ENCODE results near the gene ARX. TPM values are rescaled to one million over a fixed set of nuclear protein-coding genes. Genes with fewer than 3 reads are reported as not detected.

ARX gene
- total and polyA plus RNA-seq, 2 of the 8 experiments (the other 6 are each of a cell fraction or from before 2014, with no cell fraction given): not detected

DNA sequence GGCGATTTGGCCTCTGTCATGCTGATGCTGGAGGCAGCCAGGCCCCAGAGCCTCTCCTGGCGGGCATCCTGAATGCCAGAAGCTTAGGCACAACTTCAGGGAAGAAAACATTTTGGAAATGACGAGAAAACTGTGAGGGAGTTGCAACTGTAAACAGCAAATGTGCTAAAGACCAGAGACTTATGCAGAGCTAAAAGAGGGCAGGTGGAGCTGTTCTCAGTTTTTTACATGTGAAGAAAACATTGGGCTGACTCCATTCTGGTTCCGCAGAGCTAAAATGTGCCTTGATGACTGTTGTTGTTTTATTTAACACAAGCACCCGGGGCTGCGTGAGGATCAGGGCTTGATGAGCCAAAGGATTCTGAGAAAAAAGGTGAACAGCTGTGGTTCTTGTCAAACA, 10.8 kb upstream of the ARX start:
- Histone ChIP-seq H3K4me2 (ENCODE audit: insufficient read depth in 1 of 2, low read depth in 2 of 2, low read length in 2 of 2) (no peak overlapping the region), H2AK5ac (ENCODE audit: low read depth, low read length) (no peak overlapping the region), H4K8ac (ENCODE audit: extremely low read depth, insufficient read depth, low read length) (no peak overlapping the region), H3K23ac (ENCODE audit: insufficient read length) (no peak overlapping the region), H2BK20ac (ENCODE audit: low read length) (no peak overlapping the region), H2BK12ac (ENCODE audit: low read depth, low read length) (no peak overlapping the region), H3K79me1 (ENCODE audit: low read depth, low read length) (no peaks in the 10 kb centered on the region), H2AFZ (ENCODE audit: low read length) (0 out of 2 replicates have a peak overlapping the region, but pooled peaks have one; percentile 44), H3K4ac (replicated peaks; ENCODE audit: insufficient read length, low read depth, low read length) (no peak overlapping the region), H3K27ac (ENCODE audit: low read depth, low read length) (no peak overlapping the region), H3K4me1 (replicated peaks in 1 of 4; ENCODE audit: control insufficient read depth in 3 of 4, insufficient read depth in 4 of 4, low read length in 3 of 4) (peaks cover 0 to 3% (median 1%) of the 10 kb centered on the region in 4 experiments; a peak in 4 of 7 replicates), H4K91ac (replicated peaks; ENCODE audit: insufficient read length, low read length) (no peak overlapping the region), H2BK120ac (replicated peaks; ENCODE audit: low read depth, low read length) (no peak overlapping the region), H3K14ac (ENCODE audit: insufficient read length) (no peak overlapping the region), H3K4me3 (ENCODE audit: extremely low read depth in 1 of 4, insufficient read depth in 2 of 4, low read depth in 3 of 4, low read length in 4 of 4) (no peak overlapping the region), H3K18ac (ENCODE audit: extremely low read depth, low read length) (no peak overlapping the region), H3K27me3 (replicated peaks in 1 of 4; ENCODE audit: control insufficient read depth in 3 of 4, extremely low read depth in 1 of 4, insufficient read depth in 3 of 4, low read length in 3 of 4) (peaks cover 15 to 19% (median 18%) of the 10 kb centered on the region in 4 experiments), H3K9ac (replicated peaks in 1 of 4; ENCODE audit: extremely low read depth in 1 of 4, low read depth in 3 of 4, low read length in 3 of 4) (no peak overlapping the region), H3K36me3 (ENCODE audit: control insufficient read depth in 2 of 4, insufficient read depth in 4 of 4, low read length in 3 of 4) (no peaks in the 10 kb centered on the region; a peak in 1 of 8 replicates), H4K20me1 (replicated peaks in 1 of 2; ENCODE audit: control insufficient read depth in 1 of 2, insufficient read depth in 2 of 2, low read length in 2 of 2) (no peaks in the 10 kb centered on the region), H2BK5ac (ENCODE audit: low read depth, low read length) (no peak overlapping the region), H3K9me3 (ENCODE audit: insufficient read depth in 2 of 2, low read depth in 1 of 2, low read length in 1 of 2) (no peaks in the 10 kb centered on the region), H4K5ac (ENCODE audit: insufficient read length, low read depth, low read length) (no peak overlapping the region), H3K79me2 (ENCODE audit: control insufficient read depth in 1 of 2, insufficient read depth in 2 of 2, low read length in 2 of 2) (no peaks in the 10 kb centered on the region), H3K56ac (replicated peaks; ENCODE audit: insufficient read length, low read depth, low read length) (no peak overlapping the region), H3K23me2 (ENCODE audit: low read depth, low read length) (no peaks in the 10 kb centered on the region), H2BK15ac (ENCODE audit: low read length) (no peak overlapping the region)
- DNase-seq (ENCODE audit: low read depth in 1 of 2, low spot score in 2 of 2) (no peak), FAIRE-seq (no peak)
- CTCF ChIA-PET (ENCODE audit: partially characterized antibody): interaction anchor here (0.7 to 2.3 kb wide), 2 partner anchors 9 to 656 kb away, joined by 4 to 6 read pairs; no protein-coding TSS in a partner anchor
- POLR2A ChIA-PET (ENCODE audit: partially characterized antibody): no interaction called here
- 75% methylated on average over 6 of the region's 6 CpGs; no CpG with 5 or more reads in 1 of the 2 experiments for WGBS, 2 experiments (ENCODE audit: extremely low coverage in 1 of 2, insufficient coverage in 1 of 2, insufficient read length in 1 of 2, insufficient replicate concordance in 2 of 2, low coverage in 1 of 2, low lambda C conversion rate in 2 of 2, missing lambda C conversion rate in 1 of 2)
- TF ChIP-seq CBX8 (IDR thresholded peaks at IDR 0.05; ENCODE audit: borderline replicate concordance, low read depth, low read length) (no peak), RNF2 (IDR thresholded peaks at IDR 0.05; ENCODE audit: borderline replicate concordance, low read depth, low read length, missing control alignments, poor library complexity, severe bottlenecking) (no peak), NANOG (IDR thresholded peaks at IDR 0.05; ENCODE audit: insufficient read depth, low read depth, low read length, poor library complexity, severe bottlenecking) (no peak), SP1 (IDR thresholded peaks at IDR 0.05; ENCODE audit: low read depth, low read length) (no peak), POLR2A (IDR thresholded peaks at IDR 0.05; ENCODE audit: control extremely low read depth in 1 of 2, low read depth in 2 of 2, low read length in 2 of 2) (no peak), TEAD4 (IDR thresholded peaks at IDR 0.05; ENCODE audit: low read depth, low read length) (no peak), NRF1 (IDR thresholded peaks at IDR 0.05; ENCODE audit: low read depth, low read length) (no peak), EGR1 (IDR thresholded peaks at IDR 0.05; ENCODE audit: borderline replicate concordance, low read depth, low read length) (no peak)
